ENCODE results near the gene NTSR1.

Gene NTSR1

DNA sequence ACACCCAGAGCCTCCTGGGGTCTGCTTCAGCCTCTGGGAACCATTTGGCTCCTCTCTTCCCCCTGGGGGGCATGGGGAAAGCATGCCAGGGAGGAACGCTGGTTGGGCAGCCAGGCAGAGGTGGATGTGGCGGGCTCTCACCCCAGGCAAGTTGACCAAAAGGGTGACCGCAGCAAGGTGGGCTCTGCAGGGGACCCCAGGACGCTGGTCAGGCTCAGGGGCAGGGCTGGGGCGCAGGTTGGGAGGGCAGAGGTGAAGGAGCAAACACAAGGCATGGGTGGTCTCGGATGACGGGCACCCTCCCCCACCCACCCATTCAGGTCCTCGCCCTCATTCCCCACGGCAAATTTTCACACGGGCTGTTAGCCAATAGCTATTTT, 57.4 kb downstream of the NTSR1 start:
- no peak overlapping the region for H3K27ac ChIP-seq
- no peaks in the 10 kb centered on the region for H3K4me1 ChIP-seq (ENCODE audit: low read depth, poor library complexity, severe bottlenecking)
- peaks cover 97% of the 10 kb centered on the region for H3K27me3 ChIP-seq (ENCODE audit: insufficient read depth, low read depth)
- H3K36me3 ChIP-seq (ENCODE audit: insufficient read depth), result no peaks in the 10 kb centered on the region
- no peak overlapping the region for H3K4me2 ChIP-seq
- H3K79me2 ChIP-seq (ENCODE audit: insufficient read depth, low read depth), result no peaks in the 10 kb centered on the region
- no peak overlapping the region for H3K4me3 ChIP-seq (IDR thresholded peaks at IDR 0.05; ENCODE audit: insufficient read depth, low read depth, low read length)
- TF ChIP-seq, protein P1, sequence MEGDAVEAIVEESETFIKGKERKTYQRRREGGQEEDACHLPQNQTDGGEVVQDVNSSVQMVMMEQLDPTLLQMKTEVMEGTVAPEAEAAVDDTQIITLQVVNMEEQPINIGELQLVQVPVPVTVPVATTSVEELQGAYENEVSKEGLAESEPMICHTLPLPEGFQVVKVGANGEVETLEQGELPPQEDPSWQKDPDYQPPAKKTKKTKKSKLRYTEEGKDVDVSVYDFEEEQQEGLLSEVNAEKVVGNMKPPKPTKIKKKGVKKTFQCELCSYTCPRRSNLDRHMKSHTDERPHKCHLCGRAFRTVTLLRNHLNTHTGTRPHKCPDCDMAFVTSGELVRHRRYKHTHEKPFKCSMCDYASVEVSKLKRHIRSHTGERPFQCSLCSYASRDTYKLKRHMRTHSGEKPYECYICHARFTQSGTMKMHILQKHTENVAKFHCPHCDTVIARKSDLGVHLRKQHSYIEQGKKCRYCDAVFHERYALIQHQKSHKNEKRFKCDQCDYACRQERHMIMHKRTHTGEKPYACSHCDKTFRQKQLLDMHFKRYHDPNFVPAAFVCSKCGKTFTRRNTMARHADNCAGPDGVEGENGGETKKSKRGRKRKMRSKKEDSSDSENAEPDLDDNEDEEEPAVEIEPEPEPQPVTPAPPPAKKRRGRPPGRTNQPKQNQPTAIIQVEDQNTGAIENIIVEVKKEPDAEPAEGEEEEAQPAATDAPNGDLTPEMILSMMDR (conservative IDR thresholded peaks at IDR 0.05; ENCODE audit: low read depth, low read length), result no peak
- H3K9ac ChIP-seq, result no peak overlapping the region
- H2AFZ ChIP-seq (ENCODE audit: low read depth), result no peak overlapping the region
- H4K20me1 ChIP-seq (ENCODE audit: insufficient read depth), result no peaks in the 10 kb centered on the region

DNA sequence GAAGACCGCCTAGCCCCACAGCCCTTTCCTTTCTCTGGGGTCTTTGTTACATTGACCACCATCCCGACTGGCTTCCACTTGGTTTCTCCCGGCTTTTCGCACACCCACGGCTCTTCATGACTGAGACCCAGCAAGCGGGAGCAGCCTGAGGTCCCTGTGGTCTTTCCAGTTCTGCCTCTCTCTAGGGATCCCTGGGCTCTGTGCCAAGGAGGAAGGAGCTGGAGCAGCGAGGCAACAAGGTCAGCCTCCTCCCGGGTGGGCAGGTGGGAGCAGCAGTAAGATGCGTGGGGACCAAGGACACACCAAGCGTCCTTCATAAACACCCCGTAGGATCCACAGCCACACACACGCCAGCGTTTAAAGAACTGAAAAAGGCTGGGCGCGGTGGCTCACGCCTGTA, 58.1 kb downstream of the NTSR1 start:
- no peaks in the 10 kb centered on the region for H4K20me1 ChIP-seq (ENCODE audit: insufficient read depth)
- H3K4me2 ChIP-seq, result no peak overlapping the region
- H3K4me3 ChIP-seq (IDR thresholded peaks at IDR 0.05; ENCODE audit: insufficient read depth, low read depth, low read length), result no peak overlapping the region
- H2AFZ ChIP-seq (ENCODE audit: low read depth), result no peak overlapping the region
- H3K79me2 ChIP-seq (ENCODE audit: insufficient read depth, low read depth), result no peaks in the 10 kb centered on the region
- no peak overlapping the region for H3K9ac ChIP-seq
- no peaks in the 10 kb centered on the region for H3K4me1 ChIP-seq (ENCODE audit: low read depth, poor library complexity, severe bottlenecking)
- TF ChIP-seq, protein P1 (conservative IDR thresholded peaks at IDR 0.05; ENCODE audit: low read depth, low read length), result no peak
- no peak overlapping the region for H3K27ac ChIP-seq
- no peaks in the 10 kb centered on the region for H3K36me3 ChIP-seq (ENCODE audit: insufficient read depth)
- peaks cover 97% of the 10 kb centered on the region for H3K27me3 ChIP-seq (ENCODE audit: insufficient read depth, low read depth)

DNA sequence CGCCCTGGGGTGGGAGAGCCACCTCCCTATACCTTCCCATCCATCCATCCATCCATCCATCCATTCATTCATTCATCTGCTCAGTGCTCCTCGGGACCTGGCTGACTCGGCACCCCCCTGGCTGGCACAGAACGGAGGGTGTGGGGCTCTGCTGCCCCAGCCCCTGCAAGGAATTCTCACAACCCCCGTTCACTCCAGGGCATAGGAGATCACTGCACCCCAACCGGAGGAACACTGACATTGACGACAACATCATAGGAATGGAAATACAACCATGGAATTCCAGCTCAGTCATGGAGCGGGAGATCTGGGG, 59.6 kb downstream of the NTSR1 start:
- Histone ChIP-seq H4K20me1 (ENCODE audit: insufficient read depth) (no peaks in the 10 kb centered on the region), H3K27me3 (ENCODE audit: insufficient read depth, low read depth) (peaks cover 98% of the 10 kb centered on the region), H3K36me3 (ENCODE audit: insufficient read depth) (no peaks in the 10 kb centered on the region), H3K27ac (no peak overlapping the region), H3K4me3 (IDR thresholded peaks at IDR 0.05; ENCODE audit: insufficient read depth, low read depth, low read length) (no peak overlapping the region), H3K79me2 (ENCODE audit: insufficient read depth, low read depth) (no peaks in the 10 kb centered on the region), H3K9ac (no peak overlapping the region), H3K4me1 (ENCODE audit: low read depth, poor library complexity, severe bottlenecking) (no peaks in the 10 kb centered on the region), H3K4me2 (no peak overlapping the region), H2AFZ (ENCODE audit: low read depth) (no peak overlapping the region)
- TF ChIP-seq, protein P1 (conservative IDR thresholded peaks at IDR 0.05; ENCODE audit: low read depth, low read length), result no peak

DNA sequence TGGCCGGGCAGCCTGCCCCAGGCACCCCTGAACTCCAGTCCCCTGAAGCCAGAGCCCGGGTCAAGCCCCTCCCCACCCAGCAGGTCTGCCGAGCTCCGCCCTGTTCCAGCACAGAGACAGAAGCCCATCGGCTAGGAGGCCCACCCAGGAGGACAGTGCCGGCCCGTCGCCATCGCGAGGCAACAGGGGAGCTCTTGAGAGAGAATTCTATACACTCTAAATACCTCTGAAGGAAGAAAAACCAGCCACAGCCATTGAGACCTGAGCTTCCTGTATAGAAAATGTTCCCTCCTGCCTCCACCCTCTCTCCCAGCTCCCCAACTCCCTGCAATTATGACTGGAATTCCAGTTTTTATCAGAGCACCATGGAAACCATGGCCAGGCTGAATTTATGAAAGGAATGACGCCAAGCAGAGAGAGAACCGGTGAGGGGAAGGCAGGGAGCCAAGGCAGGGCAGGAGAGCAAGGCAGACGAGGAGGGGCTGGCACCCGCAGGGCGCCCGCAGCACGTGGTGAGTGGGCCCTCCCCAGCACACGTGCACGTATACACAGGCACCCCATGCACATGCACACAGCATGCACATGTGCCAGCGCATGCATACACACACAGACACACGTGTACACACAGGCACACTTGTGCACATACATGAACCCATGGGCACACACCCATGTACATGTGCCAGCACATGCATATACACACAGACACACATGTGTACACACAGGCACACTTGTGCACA, 60.1 kb downstream of the NTSR1 start:
- Histone ChIP-seq H3K27ac (no peak overlapping the region), H3K4me2 (no peak overlapping the region), H3K79me2 (ENCODE audit: insufficient read depth, low read depth) (no peaks in the 10 kb centered on the region), H3K9ac (no peak overlapping the region), H3K36me3 (ENCODE audit: insufficient read depth) (no peaks in the 10 kb centered on the region), H4K20me1 (ENCODE audit: insufficient read depth) (no peaks in the 10 kb centered on the region), H2AFZ (ENCODE audit: low read depth) (no peak overlapping the region), H3K4me1 (ENCODE audit: low read depth, poor library complexity, severe bottlenecking) (no peaks in the 10 kb centered on the region), H3K27me3 (ENCODE audit: insufficient read depth, low read depth) (peaks cover 98% of the 10 kb centered on the region), H3K4me3 (IDR thresholded peaks at IDR 0.05; ENCODE audit: insufficient read depth, low read depth, low read length) (no peak overlapping the region)
- TF ChIP-seq, protein P1 (conservative IDR thresholded peaks at IDR 0.05; ENCODE audit: low read depth, low read length), result no peak
